Stimulated activated CD4-positive, alpha-beta T cell treated with anti-CD3 and anti-CD28 coated beads, Interleukin-15, amount 100 ng/mL, for 1 hour (primary cell): ENCODE results near the gene LCE3E.
"Not testable (repeated sequence)": the region's sequence is repeated elsewhere in the genome, so short reads cannot be mapped to it uniquely, and the experiment has no call there.

Source experiments
- DNase-seq, 2 donors: peaks; one replicate each; pipeline ENCODE4 v3.0.0-alpha.2; 2020; ENCODE audit warnings: low read depth in 1 of 2, low spot score in 1 of 2

Gene LCE3E, protein sequence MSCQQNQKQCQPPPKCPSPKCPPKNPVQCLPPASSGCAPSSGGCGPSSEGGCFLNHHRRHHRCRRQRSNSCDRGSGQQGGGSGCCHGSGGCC

DNA sequence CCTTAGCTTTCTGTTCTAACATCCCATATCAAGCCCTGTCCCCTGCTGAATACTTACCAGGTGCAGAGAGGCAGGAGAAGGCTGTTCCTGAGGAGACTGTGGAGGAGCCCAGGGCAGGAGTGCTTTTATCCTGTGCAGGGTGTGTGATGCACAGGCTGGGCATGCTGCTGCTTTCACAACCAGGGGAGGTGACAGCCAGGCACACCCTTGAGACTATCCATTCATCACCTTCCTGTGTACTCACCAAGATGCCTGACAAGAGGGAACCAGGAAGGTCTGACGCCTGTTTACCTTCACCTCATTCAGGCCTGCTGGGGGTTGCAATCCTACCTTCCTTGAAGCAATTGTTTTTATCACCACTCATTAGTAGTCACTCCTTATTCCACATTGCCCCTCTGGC is at the start of gene LCE3E:
Gene LCE3E (minus strand): TSS at position 100 of the 400 bp plus-strand sequence. CDS start 572 bp downstream, outside the sequence.
- no peak for DNase-seq

- DNase-seq, result no peak
Observed at GRCh38 chr1:152613511-152613910, 46.9 kb upstream of the LCE3E start, which contains the start of gene LCE3B. Gene LCE3B (plus strand): TSS chr1:152613811. CDS start chr1:152613811, 0 bp downstream.

DNA sequence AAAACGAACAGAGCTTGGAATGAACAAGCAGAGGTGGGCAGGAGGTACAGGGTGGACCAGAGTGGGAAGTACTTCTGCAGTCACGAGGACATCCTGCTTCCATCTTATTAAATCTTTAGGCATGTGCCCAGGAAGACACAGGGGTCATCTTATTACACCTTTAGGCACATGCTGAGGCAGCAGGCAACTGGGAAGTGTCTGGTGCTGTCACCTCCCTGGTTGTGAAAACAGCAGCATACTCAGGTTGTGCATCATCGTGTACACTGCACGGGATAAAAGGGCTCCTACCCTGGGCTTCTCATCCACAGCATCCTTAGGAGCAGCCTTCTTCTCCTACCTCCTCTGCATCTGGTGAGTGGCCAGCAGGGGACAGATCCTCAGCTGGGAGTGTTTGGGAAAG is 33.4 kb upstream of the LCE3E start, which contains the start of gene LCE3C:
Gene LCE3C (plus strand): TSS at position 301 of the 400 bp plus-strand sequence. CDS start 498 bp downstream, outside the sequence.
- DNase-seq, result no peak

DNA sequence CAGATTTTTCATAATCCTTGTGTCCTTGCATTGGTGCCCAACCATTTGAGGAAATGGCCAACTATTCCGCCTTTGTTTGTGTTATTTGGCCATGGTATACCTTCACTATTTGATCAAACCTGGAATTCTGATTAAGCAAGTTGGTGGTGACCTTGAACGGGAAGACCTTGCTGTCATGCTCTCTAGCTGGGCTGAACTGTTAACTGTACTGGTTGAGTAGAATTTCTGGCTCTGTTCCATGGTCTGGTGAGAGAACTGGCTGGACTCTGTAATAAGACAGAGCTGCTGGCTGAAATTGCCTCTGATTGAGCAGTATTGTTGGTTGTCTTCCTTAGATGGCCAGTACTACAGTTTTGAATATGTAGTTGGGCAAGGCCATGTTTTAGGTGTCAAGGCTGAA is 30.4 kb upstream of the LCE3E start:
- DNase-seq, result no peak

GRCh38 chr1:152585586-152585985 is 19.0 kb upstream of the LCE3E start:
- no peak for DNase-seq

- DNase-seq, result no peak
Observed at GRCh38 chr1:152582647-152583046, 16.1 kb upstream of the LCE3E start.

- no peak for DNase-seq
Observed at GRCh38 chr1:152580433-152580832, 13.9 kb upstream of the LCE3E start, which contains the start of gene LCE3D. Gene LCE3D (minus strand): TSS chr1:152580516. CDS start chr1:152579936, 580 bp downstream.

GRCh38 chr1:152579526-152579925 is 12.9 kb upstream of the LCE3E start:
- DNase-seq, result not testable (repeated sequence)

- no peak for DNase-seq
Observed at GRCh38 chr1:152577168-152577567, 10.6 kb upstream of the LCE3E start.

DNA sequence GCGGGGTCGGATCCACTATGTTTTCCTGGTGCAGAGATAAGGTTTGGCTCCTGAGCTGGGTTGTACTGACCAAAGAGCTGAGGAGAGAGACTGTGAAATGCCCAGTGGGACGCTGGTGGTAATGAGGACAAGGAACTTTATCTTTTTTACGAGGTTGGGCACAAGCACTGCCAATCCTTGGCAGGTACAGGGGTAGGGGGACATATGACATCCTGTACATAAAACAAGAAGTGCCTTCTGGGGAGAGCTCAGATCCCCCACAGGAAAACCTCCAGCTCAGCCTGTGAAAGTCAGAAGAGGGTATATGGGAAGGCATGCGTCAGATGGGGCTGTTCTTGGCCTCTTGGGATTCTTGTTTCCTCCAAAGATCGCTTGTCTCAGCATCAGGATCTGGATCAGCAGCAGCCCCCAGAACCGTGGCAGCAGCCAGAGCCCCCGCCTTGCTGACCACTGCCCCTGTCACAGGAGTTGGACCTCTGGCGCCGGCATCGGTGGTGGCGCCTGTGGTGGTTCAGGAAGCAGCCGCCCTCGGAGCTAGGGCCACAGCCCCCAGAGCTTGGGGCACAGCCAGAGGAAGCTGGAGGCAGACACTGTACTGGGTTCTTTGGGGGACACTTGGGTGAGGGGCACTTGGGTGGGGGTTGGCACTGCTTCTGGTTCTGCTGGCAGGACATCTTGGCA is 905 bp downstream of the LCE3E start:
- no peak for DNase-seq

DNA sequence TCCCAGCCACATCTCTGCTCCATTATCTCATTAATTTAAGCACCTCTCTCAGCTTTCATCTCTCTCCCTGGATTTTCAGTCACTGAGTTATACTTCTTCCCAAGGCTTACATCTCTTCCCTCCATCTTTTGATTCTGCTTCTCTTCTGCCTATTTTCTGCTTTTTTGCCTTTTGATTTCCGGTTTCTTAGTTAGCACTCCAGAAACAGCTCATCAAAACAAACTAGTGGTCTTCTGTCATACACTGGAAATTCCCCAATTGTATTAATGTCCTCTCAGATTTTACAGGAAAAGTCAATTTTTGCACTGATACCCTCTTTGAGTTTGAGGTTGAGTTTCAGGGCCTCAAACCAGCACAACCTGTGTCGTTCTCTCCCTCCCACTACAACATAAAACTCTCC is 1.5 kb downstream of the LCE3E start:
- DNase-seq, result no peak

DNA sequence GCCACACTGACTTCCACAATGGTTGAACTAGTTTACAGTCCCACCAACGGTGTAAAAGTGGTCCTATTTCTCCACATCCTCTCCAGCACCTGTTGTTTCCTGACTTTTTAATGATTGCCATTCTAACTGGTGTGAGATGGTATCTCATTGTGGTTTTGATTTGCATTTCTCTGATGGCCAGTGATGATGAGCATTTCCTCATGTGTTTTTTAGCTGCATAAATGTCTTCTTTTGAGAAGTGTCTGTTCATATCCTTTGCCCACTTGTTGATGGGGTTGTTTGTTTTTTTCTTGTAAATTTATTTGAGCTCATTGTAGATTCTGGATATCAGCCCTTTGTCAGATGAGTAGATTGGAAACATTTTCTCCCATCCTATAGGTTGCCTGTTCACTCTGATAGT is 18.2 kb downstream of the LCE3E start:
- not testable (repeated sequence) for DNase-seq

DNA sequence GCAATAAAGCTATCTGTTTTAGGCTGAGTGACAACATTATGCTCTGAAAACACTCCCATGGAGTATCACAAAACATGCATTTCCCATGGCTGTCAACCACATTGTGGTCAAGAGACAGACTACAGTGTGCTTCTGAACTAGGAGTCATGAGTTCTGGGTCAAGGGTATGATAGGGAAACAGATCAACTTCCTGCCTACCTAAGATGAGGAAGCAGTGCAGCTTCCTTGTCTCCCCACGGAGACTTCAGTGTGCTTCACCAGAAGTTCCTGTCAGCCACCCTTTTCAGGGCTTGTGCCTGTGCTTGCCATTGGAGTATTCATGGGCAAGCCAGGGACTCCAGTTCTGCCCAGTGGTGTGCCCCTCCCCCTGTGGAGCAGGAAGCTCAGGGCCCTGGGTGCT is 19.9 kb downstream of the LCE3E start:
- no peak for DNase-seq

DNA sequence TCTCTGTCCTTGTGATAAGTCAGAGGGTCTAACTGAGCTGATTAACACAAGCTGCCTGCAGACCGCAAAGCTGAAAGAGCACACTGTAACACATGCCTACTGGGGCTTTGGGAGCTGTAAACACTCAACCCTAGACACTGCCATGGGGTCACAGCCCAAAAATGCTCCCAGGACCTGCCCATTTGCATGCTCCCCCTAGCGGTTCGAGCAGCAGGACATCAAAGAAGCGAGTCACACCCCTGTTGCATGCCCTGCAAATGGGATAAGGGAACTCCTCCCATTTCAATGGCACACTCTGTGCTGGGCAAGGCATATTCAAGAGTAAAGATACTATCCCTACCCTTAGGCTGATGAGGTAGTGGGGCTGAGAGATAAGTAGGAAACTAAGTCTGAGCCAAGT is 22.8 kb downstream of the LCE3E start:
- DNase-seq, result no peak

GRCh38 chr1:152539901-152540300 is 26.7 kb downstream of the LCE3E start:
- no peak for DNase-seq

DNA sequence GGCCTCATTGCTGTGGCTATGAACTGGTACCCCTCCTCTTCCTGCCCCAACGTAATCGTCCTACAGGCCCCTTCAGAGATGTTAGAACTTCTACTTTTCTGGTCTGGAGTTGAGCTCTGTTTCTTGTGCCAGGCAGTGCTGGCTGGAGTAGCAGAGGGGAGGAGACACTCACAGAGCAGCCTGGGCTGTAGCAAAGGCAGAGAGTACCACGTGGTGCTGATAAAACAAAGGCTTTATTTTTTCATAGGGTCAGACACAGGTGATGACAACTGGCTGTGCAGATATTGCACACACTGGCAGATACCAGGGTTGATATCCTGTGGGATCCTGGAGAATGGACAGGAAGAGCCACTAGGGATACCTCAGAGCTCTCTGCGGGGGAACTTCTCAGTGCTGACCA is 29.1 kb downstream of the LCE3E start:
- DNase-seq, result no peak

DNA sequence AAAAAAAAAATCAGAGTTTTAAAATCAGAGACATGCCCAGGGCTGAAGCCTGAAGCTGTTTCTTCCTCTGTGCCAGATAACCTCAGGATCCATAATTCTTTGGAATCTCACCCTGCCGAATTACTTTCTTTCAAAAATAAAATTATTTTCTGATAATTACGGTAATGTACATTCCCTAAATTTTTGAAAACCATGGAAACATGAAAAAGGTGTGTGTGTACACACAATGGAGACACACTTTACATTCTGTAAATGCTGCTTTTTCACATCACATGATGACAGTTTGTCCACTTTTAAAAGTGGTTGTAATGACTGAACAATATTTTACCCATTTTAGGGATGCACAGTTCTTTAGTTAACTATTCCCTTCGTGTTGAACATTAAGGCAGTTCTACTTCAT is 30.8 kb downstream of the LCE3E start:
- DNase-seq, result no peak

GRCh38 chr1:152533327-152533938 is 33.1 kb downstream of the LCE3E start:
- DNase-seq, result no peak

- DNase-seq, result no peak
Observed at GRCh38 chr1:152525080-152525641, 41.4 kb downstream of the LCE3E start.

DNA sequence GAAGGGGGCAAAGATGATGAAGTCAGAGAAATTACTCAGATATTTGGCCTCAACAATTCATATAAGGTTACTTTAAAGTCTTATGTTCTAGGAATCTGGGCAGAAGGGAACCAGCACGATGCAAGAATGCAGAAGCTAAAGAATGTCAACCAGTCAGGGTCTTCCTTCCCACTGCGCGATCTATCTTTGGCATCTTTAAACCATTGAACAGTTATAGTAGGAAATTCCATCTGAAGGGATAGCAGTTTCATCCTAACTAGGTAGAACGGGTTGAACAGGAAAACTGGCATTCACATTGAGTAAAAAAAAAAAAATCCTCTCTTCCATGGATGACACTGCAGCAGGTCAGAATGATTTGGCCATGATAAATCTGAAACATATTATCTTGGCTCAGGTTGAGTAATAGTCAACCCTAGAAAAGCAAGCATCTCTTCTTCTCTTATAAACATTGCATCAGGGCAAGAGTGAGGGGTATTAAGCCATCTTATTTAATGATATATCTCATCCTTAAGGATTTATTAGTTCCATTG is 46.0 kb downstream of the LCE3E start:
- no peak for DNase-seq

DNA sequence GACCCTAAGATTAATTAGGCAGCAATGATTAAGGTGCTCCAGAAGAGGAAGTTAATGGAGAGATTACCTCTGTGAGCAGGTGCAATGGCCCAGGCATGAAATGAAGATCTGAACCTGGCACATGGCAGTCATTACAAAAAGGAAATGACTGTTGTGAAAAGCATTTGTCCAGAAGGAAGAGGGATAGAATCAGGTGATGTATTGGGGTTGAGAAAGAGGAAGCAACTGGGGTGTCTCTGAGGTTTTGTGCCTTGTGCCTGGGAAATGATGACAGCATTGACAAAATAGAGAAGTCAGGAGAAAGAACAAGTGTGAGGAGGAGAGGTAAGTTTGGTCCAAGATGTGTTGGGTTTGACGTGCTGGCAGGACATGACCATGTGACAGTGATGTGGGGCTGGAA is 46.7 kb downstream of the LCE3E start:
- no peak for DNase-seq
